Epidermal melanocyte (primary cell): Measurements from ENCODE around the gene ACER1.
"Not testable (repeated sequence)": the region's sequence is repeated elsewhere in the genome, so short reads cannot be mapped to it uniquely, and the experiment has no call there.

Experiments
- DNase-seq: peaks from one replicate; pipeline ENCODE4 v3.0.0; 2011; ENCODE audit warnings: low spot score; ENCODE audit not compliant: insufficient read length

Gene ACER1

GRCh38 chr19:6357174-6357573, 23.8 kb upstream of the ACER1 start:
- no peak for DNase-seq

GRCh38 chr19:6355321-6356040, 22.1 kb upstream of the ACER1 start:
- not testable (repeated sequence) for DNase-seq

GRCh38 chr19:6354098-6354674, 20.8 kb upstream of the ACER1 start:
- no peak for DNase-seq

- DNase-seq, result no peak
These were observed 19.2 kb upstream of the ACER1 start for GRCh38 chr19:6352381-6353165.

- no peak for DNase-seq
These were observed 17.3 kb upstream of the ACER1 start for GRCh38 chr19:6350688-6351087.

GRCh38 chr19:6349271-6349670, 15.9 kb upstream of the ACER1 start:
- DNase-seq, result not testable (repeated sequence)

GRCh38 chr19:6343462-6343861, 10.1 kb upstream of the ACER1 start:
- DNase-seq, result no peak

- no peak for DNase-seq
These were observed 7.2 kb upstream of the ACER1 start for GRCh38 chr19:6340493-6341201.

- no peak for DNase-seq
These were observed 1.3 kb upstream of the ACER1 start for GRCh38 chr19:6334490-6335285.

GRCh38 chr19:6326815-6327214, 6.6 kb downstream of the ACER1 start:
- no peak for DNase-seq

- no peak for DNase-seq
These were observed 7.8 kb downstream of the ACER1 start for GRCh38 chr19:6325614-6326013.

GRCh38 chr19:6324757-6325156, 8.7 kb downstream of the ACER1 start:
- DNase-seq, result no peak

- DNase-seq, result no peak
These were observed 11.1 kb downstream of the ACER1 start for GRCh38 chr19:6322284-6322683.

- no peak for DNase-seq
These were observed 14.0 kb downstream of the ACER1 start for GRCh38 chr19:6319376-6319775.

- no peak for DNase-seq
These were observed 14.6 kb downstream of the ACER1 start for GRCh38 chr19:6318772-6319171.

GRCh38 chr19:6315646-6316045, 17.8 kb downstream of the ACER1 start:
- DNase-seq, result not testable (repeated sequence)

- no peak for DNase-seq
These were observed 19.9 kb downstream of the ACER1 start for GRCh38 chr19:6313398-6313969.

GRCh38 chr19:6312018-6312417, 21.4 kb downstream of the ACER1 start:
- DNase-seq, result no peak

- no peak for DNase-seq
These were observed 35.0 kb downstream of the ACER1 start for GRCh38 chr19:6298413-6298812.

- DNase-seq, result no peak
These were observed 36.2 kb downstream of the ACER1 start for GRCh38 chr19:6297202-6297601.

GRCh38 chr19:6292006-6292405, 41.4 kb downstream of the ACER1 start:
- DNase-seq, result no peak
